ENCODE measurements around the gene IFNL3.

GRCh38 chr19:39237200-39238184 is 7.3 kb downstream of the IFNL3 start:
- TF ChIP-seq CTCF (optimal IDR thresholded peaks at IDR 0.05 in 1 of 3, IDR thresholded peaks at IDR 0.05 in 1 of 3, conservative IDR thresholded peaks at IDR 0.05 in 1 of 3; ENCODE audit: extremely low read depth in 1 of 3, insufficient read depth in 2 of 3, low read length in 3 of 3) (no peak), EZH2 (IDR thresholded peaks at IDR 0.05; ENCODE audit: low read length) (no peak)

Measured in keratinocyte (primary cell).